Ishikawa (cell line): ENCODE data around the gene FBXO17.

Experiments used
- CEBPB ChIP-seq: IDR thresholded peaks from 2 replicates; pipeline ENCODE4 v1.6.1; 2012
- CREB1 ChIP-seq: IDR thresholded peaks from 2 replicates; pipeline ENCODE4 v1.6.1; 2012; ENCODE audit warnings: low read depth
- EP300 ChIP-seq: IDR thresholded peaks from 2 replicates; pipeline ENCODE4 v1.6.1; 2012; ENCODE audit warnings: borderline replicate concordance
- FOXM1 ChIP-seq: IDR thresholded peaks from 2 replicates; pipeline ENCODE4 v1.6.1; 2012; ENCODE audit warnings: low read depth, borderline replicate concordance
- NFIC ChIP-seq: IDR thresholded peaks from 2 replicates; pipeline ENCODE4 v1.6.1; 2012
- TAF1 ChIP-seq: IDR thresholded peaks from 2 replicates; pipeline ENCODE4 v1.6.1; 2012; ENCODE audit warnings: low read depth, mild to moderate bottlenecking
- YY1 ChIP-seq: IDR thresholded peaks from 2 replicates; pipeline ENCODE4 v1.6.1; 2012; ENCODE audit warnings: low read depth
- TF ChIP-seq, protein P1 (sequence below): IDR thresholded peaks from 2 replicates; pipeline ENCODE4 v1.6.1; 2012; ENCODE audit warnings: low read depth, mild to moderate bottlenecking
- TF ChIP-seq, protein P2 (sequence below): IDR thresholded peaks from 2 replicates; pipeline ENCODE4 v1.6.1; 2012

DNA sequence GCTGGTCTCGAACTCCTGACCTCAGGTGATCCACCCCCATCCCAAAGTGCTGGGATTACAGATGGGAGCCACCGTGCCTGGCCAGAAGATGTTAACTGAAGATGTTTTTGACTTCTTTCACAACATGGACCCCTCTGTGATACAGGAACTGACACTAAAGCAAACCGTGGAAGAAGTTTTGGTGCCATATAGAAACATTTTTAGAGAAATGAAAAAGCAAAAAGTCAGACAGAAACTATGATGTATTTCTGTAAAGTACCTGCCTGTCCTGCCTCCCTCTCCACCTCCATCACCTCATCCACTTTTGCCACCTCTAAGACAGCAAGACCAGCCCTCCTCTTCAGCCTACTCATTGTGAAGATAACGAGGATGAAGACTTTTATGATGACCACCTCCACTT lies 45.5 kb upstream of the FBXO17 start:
- TF ChIP-seq CREB1 (no peak), NFIC (no peak), FOXM1 (no peak), EP300 (no peak), YY1 (no peak), TAF1 (no peak), CEBPB (no peak)
- TF ChIP-seq, protein P1, sequence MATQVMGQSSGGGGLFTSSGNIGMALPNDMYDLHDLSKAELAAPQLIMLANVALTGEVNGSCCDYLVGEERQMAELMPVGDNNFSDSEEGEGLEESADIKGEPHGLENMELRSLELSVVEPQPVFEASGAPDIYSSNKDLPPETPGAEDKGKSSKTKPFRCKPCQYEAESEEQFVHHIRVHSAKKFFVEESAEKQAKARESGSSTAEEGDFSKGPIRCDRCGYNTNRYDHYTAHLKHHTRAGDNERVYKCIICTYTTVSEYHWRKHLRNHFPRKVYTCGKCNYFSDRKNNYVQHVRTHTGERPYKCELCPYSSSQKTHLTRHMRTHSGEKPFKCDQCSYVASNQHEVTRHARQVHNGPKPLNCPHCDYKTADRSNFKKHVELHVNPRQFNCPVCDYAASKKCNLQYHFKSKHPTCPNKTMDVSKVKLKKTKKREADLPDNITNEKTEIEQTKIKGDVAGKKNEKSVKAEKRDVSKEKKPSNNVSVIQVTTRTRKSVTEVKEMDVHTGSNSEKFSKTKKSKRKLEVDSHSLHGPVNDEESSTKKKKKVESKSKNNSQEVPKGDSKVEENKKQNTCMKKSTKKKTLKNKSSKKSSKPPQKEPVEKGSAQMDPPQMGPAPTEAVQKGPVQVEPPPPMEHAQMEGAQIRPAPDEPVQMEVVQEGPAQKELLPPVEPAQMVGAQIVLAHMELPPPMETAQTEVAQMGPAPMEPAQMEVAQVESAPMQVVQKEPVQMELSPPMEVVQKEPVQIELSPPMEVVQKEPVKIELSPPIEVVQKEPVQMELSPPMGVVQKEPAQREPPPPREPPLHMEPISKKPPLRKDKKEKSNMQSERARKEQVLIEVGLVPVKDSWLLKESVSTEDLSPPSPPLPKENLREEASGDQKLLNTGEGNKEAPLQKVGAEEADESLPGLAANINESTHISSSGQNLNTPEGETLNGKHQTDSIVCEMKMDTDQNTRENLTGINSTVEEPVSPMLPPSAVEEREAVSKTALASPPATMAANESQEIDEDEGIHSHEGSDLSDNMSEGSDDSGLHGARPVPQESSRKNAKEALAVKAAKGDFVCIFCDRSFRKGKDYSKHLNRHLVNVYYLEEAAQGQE, result no peak
- TF ChIP-seq, protein P2, sequence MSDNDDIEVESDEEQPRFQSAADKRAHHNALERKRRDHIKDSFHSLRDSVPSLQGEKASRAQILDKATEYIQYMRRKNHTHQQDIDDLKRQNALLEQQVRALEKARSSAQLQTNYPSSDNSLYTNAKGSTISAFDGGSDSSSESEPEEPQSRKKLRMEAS, result no peak
